ENCODE results near the gene NFYA. TPM values are rescaled to one million over a fixed set of nuclear protein-coding genes. Genes with fewer than 3 reads are reported as not detected.

The NFYA gene
- 7.2 and 8.5 TPM in 2 replicates for total RNA-seq

DNA sequence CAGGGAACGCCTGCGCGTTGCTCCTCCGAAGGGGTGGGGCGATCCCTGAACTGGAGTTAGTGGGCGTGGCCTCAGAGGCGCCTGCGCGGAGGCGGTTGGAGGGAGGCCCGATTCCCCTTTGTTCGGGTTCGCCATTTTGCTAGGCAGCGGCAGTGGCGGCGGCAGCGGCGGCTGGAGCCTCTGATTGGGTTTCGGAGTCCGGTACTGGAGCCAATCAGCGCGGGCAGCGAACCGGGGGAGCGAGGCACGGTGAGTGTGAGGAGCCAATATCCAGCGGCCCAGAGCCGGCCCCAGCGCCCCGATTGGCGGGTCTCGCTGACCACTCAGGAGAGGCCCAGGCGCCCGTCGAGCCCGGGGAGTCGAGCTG is at the start of gene NFYA:
Gene NFYA, plus strand, starts transcription at position 139 of the 367 bp plus-strand sequence. CDS start 6,116 bp downstream, outside the sequence.

DNA sequence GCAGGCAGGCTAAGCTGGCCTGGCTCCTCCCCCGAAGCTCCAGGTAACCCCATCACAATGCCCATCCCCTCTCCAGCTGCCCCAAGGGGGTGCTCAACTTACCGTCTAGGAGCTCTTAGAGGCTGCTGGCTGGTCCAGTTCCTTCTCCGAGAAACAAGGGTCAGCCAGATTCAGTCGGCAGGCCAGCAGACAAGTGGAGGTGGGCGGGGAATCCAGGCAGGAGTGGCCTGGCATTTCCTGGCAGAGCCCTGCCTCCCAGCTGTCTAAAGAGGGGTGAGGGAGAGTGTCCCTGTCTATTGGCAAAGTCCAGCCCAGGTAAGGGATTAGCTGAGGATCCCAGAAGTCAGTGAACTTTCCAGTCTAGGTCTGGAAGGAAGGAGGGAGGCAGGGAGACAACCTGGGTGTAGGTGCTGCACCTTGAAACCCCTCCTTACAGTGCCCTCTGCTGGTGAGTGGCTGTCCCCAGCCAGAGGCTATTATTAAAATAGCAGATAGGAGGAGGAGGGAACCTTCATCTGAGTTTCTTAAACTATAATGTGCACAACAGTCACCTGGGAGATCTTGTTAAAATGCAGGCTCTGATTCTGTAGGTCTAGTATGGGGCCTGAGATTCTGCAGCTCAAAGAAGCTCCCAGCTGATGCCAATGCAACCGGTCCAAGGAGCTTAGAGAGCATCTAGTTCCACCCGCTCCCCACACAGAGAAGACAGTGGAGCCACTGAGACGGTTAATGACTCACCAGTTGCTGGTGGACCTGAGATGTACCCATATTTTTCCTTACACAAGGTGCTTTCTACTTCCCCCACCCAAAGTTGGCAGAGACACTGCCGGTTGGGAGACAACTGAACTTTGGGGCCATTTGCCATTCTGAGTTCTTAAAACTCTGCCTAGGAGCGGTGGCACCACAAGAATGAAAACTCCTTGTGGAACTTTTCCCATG is 33.4 kb upstream of the NFYA start, which contains the start of gene UNC5CL:
Gene UNC5CL, minus strand, starts transcription at position 162 of the 939 bp plus-strand sequence. CDS start 4,147 bp downstream, outside the sequence.

DNA sequence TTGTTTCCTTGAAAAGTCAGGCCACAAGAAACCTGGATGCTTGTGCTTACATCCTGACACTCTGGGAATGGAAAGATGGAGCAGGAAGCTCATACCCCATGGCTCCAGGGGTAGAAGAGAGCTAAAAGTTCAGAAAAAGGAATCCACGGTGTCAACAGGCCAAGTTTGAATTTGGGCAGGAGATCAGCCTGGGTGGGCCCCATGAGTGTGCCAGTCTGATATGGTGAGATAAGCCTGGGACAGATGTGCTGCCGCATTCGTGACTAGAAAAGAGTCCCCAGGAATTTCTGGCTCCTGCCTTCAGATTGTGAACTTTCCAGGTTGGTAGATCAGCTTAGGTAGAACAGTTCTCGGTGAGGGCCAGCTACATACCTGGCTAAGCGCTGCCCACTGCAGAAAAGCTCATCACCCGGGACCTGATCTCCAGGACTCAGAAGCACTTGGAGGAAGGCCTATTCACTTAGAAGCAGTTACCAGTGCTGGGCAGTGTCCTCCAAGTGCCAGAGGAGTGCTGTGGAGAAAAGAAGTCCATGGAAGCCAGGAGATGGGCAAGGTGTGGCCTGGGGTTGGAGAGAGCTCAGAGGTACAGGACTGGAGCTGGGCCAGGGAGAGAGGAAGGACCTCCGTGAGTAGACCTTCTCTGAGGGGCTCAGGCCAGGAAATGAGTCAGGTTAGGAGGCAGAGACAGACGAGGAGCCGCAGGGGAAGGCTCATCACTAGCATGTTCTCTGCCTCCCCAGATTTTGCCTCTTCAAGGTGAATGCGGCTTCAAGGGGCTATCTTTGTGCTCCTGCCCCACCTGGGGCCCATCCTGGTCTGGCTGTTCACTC is 30.3 kb upstream of the NFYA start, which contains the start of gene TSPO2:
Gene TSPO2, plus strand, starts transcription at position 242 of the 830 bp plus-strand sequence. Its CDS starts 519 bp downstream, at position 761.

DNA sequence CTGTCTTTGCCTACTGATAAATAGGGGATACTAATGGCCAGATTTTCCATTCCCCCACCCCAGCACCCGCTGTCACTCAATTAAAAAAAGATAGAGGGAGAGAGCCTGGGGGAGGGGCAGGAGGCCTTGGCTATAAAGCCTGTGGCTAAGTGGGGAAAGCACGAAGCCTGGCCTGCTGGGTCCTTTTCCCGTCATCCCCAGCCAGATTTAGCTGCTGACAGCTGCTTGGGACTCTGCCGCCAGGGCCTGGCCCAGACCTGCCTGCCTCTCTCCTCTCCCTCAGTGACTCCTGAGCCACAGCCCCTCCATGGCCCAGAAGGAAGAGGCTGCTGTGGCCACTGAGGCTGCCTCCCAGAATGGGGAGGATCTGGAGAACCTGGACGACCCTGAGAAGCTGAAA is 19.7 kb upstream of the NFYA start, which contains the start of gene APOBEC2:
Gene APOBEC2, plus strand, starts transcription at position 162 of the 400 bp plus-strand sequence. Its CDS starts 146 bp downstream, at position 308.

DNA sequence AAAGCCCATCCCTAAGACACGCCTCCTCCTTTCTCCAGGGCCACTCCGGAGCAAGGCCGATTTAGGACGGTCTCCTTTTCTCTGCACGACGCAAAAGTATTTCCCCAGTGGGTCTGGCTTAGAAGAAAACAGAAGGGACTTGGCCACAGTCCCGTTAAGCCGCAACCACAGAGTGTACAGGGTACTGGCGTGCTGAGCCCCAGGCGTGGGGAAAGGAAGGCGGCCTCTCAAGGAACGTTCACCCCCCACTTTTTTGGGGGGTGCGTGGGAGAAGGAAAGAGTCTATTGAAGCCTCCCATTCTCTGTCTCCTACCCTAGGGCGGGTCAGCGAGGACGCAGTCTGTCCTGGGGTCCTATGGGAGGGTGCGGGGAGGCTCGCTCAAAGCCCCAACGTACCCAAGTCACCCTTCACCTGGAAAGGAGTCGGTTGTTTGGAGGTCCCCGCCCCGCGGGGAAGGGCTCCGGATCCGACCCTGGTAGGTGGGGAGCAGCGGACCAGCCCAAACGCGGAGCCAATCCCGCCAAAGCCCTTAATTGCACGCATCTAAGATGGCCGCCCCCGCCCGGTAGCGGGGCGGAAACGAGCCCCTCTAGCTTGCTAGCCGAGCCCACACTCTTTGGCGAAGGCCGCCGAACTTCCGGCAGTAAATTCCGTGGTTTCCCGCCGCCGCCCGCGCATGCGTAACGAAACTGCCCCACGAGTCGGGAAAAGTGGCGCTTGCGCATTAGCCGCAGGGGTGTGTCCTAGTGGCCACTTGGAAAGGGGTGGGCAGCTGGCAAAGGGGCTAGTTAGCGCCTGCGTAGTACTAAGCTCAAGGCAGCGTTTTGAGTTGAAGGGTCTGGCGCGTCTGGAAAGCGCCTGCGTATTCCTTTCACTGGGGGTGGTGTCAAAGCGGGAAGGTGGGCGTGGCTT is 595 bp upstream of the NFYA start, which contains the start of gene OARD1:
Gene OARD1, minus strand, starts transcription at position 434 of the 913 bp plus-strand sequence. CDS start 722 bp downstream, outside the sequence.

Other genes with a start within 250 kb of the NFYA start
- gene UNC5CL, start 33.8 kb upstream of the NFYA start, total RNA-seq: not detected in 2 replicates
- not detected in 2 replicates for gene TSPO2, start 30.5 kb upstream of the NFYA start, total RNA-seq
- gene APOBEC2, start 19.8 kb upstream of the NFYA start, total RNA-seq: not detected in 2 replicates
- gene OARD1, start 618 bp upstream of the NFYA start, total RNA-seq: 11.8 and 14.4 TPM in 2 replicates
- gene TREML1, start 81.4 kb downstream of the NFYA start, total RNA-seq: not detected in 2 replicates
- not detected in 2 replicates for gene TREM2, start 90.1 kb downstream of the NFYA start, total RNA-seq
- not detected in 2 replicates for gene TREML2, start 128.2 kb downstream of the NFYA start, total RNA-seq
- gene TREML4, start 155.4 kb downstream of the NFYA start, total RNA-seq: 0.06 TPM in 1 of 2 replicates, not detected in the other
- 1.7 and 2.1 TPM in 2 replicates for gene TREM1, start 213.7 kb downstream of the NFYA start, total RNA-seq